PC-3 (cell line): Measurements from ENCODE around the gene CHTOP. TPM values are rescaled to one million over a fixed set of nuclear protein-coding genes. Genes with fewer than 3 reads are reported as not detected.
A peak's percentile ranks its signal among the peaks of the same experiment; 100 is the strongest.

Source experiments
- ATAC-seq: fragments of 200-7000 bp; cut with Tn5 transposase; 2 replicates; pipeline ENCODE4 v1.9.1; 2020; ENCODE audit warnings: mild to moderate bottlenecking, moderate library complexity
- BruUV-seq: library from RNA; stranded (reverse); fragments of 400-500 nt; replicated peaks from 2 replicates; lab custom pipeline; 2021; lab: Mats Ljungman, UMichigan
- CTCF ChIA-PET: fragments of 300-600 bp; sonication (Branson Sonifier 250); formaldehyde crosslinking; loops from one replicate; lab custom pipeline; 2022; ENCODE audit warnings: antibody characterized with exemption; lab: Charles Lee
- POLR2A ChIA-PET: fragments of 300-600 bp; sonication (Branson Sonifier 250); formaldehyde crosslinking; loops from one replicate; lab custom pipeline; 2022; ENCODE audit warnings: antibody characterized with exemption; ENCODE audit not compliant: unreplicated experiment; lab: Charles Lee
- DNase-seq: peaks from one replicate; pipeline ENCODE4 v3.0.0-alpha.2; 2015
- H2AFZ ChIP-seq: fragments of 300-600 bp; sonication (generic); 2 replicates; pipeline ENCODE4 v1.6.0; 2016; ENCODE audit warnings: antibody characterized with exemption, low read length
- H3F3A ChIP-seq: fragments of 300-600 bp; sonication (generic); one replicate; pipeline ENCODE4 v1.6.0; 2017; ENCODE audit warnings: antibody characterized with exemption, low read length, control low read depth, mild to moderate bottlenecking; ENCODE audit not compliant: unreplicated experiment
- H3K27ac ChIP-seq: fragments of 300-600 bp; sonication (generic); 2 replicates; pipeline ENCODE4 v1.5.1; 2016; ENCODE audit warnings: mild to moderate bottlenecking, low read length
- H3K27me3 ChIP-seq: fragments of 300-600 bp; sonication (generic); 2 replicates; pipeline ENCODE4 v1.6.1; 2016; ENCODE audit warnings: low read length, mixed read lengths
- H3K36me3 ChIP-seq: fragments of 300-600 bp; sonication (generic); 2 replicates; pipeline ENCODE4 v1.6.1; 2016; ENCODE audit warnings: low read depth, mixed run types, low read length, mixed read lengths
- H3K4me1 ChIP-seq: fragments of 300-600 bp; sonication (generic); 2 replicates; pipeline ENCODE4 v1.5.1; 2016; ENCODE audit warnings: low read length; ENCODE audit not compliant: insufficient read depth
- H3K4me2 ChIP-seq: fragments of 300-600 bp; sonication (generic); 2 replicates; pipeline ENCODE4 v1.6.0; 2016; ENCODE audit warnings: low read length
- H3K4me3 ChIP-seq: fragments of 300-600 bp; sonication (generic); 2 replicates; pipeline ENCODE4 v1.5.1; 2016; ENCODE audit warnings: mild to moderate bottlenecking, low read length, mixed read lengths
- H3K79me2 ChIP-seq: fragments of 300-600 bp; sonication (generic); 2 replicates; pipeline ENCODE4 v1.6.1; 2017; ENCODE audit warnings: low read length, mixed read lengths
- H3K9ac ChIP-seq: fragments of 300-600 bp; sonication (generic); 2 replicates; pipeline ENCODE4 v1.6.0; 2016; ENCODE audit warnings: mild to moderate bottlenecking, low read length
- H3K9me2 ChIP-seq: fragments of 300-600 bp; sonication (generic); replicated peaks from 2 replicates; pipeline ENCODE4 v1.6.1; 2016; ENCODE audit warnings: mixed run types, low read length, mixed read lengths
- H3K9me3 ChIP-seq: fragments of 300-600 bp; sonication (generic); 2 replicates; pipeline ENCODE4 v1.6.1; 2016; ENCODE audit warnings: low read length, mixed read lengths
- H4K20me1 ChIP-seq: fragments of 300-600 bp; sonication (generic); 2 replicates; pipeline ENCODE4 v1.6.1; 2016; ENCODE audit warnings: low read length, mixed read lengths
- EZH2 ChIP-seq: fragments of 300-600 bp; sonication (generic); IDR thresholded peaks from one replicate; pipeline ENCODE4 v1.6.1; 2017; ENCODE audit warnings: antibody characterized with exemption, mild to moderate bottlenecking, low read length; ENCODE audit not compliant: unreplicated experiment
- EZH2phosphoT487 ChIP-seq: fragments of 300-600 bp; sonication (generic); IDR thresholded peaks from 2 replicates; pipeline ENCODE4 v1.6.1; 2018; ENCODE audit warnings: mild to moderate bottlenecking, antibody characterized with exemption, low read length, borderline replicate concordance
- intact Hi-C: fragments of 100-400 bp; cut with micrococcal nuclease; formaldehyde crosslinking; loops from 2 replicates; pipeline ENCODE4 v1.9.0; 2023
- total RNA-seq: library from RNA; depleted of rRNA; stranded (reverse); fragments of >200 nt; gene quantifications from 2 replicates; pipeline ENCODE4 v1.2.3, GENCODE V29; 2014
- TF ChIP-seq, protein P1 (sequence below): fragments of 300-600 bp; sonication (generic); conservative IDR thresholded peaks from 2 replicates; pipeline ENCODE4 v1.5.1; 2017; ENCODE audit warnings: antibody characterized with exemption, low read depth, mild to moderate bottlenecking, low read length

The CHTOP gene
- total RNA-seq, 1 experiment from 2014 or later: 101 TPM

DNA sequence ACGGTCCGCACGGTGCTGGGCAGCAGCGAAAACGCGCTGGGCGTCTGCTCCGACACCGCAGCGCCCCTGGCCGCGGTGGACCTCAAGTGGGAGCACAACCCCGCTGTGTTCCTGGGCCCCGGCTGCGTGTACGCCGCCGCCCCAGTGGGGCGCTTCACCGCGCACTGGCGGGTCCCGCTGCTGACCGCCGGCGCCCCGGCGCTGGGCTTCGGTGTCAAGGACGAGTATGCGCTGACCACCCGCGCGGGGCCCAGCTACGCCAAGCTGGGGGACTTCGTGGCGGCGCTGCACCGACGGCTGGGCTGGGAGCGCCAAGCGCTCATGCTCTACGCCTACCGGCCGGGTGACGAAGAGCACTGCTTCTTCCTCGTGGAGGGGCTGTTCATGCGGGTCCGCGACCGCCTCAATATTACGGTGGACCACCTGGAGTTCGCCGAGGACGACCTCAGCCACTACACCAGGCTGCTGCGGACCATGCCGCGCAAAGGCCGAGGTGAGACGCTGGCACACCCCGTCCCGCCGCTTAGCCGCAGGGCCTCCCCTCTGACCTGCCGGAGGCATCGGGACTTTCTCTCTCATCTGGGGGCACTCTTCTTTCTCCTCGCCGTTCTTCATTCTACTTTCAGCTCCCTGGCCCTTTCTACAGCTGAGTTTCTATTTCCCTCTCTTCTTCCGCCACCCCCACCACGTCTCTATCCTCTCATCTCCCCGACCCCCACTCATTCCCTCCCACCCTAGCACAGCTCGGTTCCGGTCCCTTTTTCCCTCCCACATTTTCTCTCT is 45.7 kb downstream of the CHTOP start:
- BruUV-seq: no TSS peak
- peaks cover 16% of the 10 kb centered on the region for H3K27me3 ChIP-seq
- DNase-seq: no peak
- POLR2A ChIA-PET: no interaction called here
- no peaks in the 10 kb centered on the region for H3K9me3 ChIP-seq
- CTCF ChIA-PET: no interaction called here
- H3K4me3 ChIP-seq: peak overlapping the region; percentile 67
- intact Hi-C loops: loop anchor here (2.0 to 10.0 kb wide), 2 partner anchors 55 to 325 kb away; partner anchors contain the start of gene S100A9
- no peaks in the 10 kb centered on the region for H3F3A ChIP-seq
- no peaks in the 10 kb centered on the region for H3K79me2 ChIP-seq
- TF ChIP-seq EZH2 (no peak), EZH2phosphoT487 (no peak)
- TF ChIP-seq, protein P1, sequence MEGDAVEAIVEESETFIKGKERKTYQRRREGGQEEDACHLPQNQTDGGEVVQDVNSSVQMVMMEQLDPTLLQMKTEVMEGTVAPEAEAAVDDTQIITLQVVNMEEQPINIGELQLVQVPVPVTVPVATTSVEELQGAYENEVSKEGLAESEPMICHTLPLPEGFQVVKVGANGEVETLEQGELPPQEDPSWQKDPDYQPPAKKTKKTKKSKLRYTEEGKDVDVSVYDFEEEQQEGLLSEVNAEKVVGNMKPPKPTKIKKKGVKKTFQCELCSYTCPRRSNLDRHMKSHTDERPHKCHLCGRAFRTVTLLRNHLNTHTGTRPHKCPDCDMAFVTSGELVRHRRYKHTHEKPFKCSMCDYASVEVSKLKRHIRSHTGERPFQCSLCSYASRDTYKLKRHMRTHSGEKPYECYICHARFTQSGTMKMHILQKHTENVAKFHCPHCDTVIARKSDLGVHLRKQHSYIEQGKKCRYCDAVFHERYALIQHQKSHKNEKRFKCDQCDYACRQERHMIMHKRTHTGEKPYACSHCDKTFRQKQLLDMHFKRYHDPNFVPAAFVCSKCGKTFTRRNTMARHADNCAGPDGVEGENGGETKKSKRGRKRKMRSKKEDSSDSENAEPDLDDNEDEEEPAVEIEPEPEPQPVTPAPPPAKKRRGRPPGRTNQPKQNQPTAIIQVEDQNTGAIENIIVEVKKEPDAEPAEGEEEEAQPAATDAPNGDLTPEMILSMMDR: no peak
- H2AFZ ChIP-seq: peak overlapping the region; percentile 87
- no peaks in the 10 kb centered on the region for H4K20me1 ChIP-seq
- H3K4me1 ChIP-seq: peaks cover 12% of the 10 kb centered on the region
- peak; percentile 11 for ATAC-seq
- H3K27ac ChIP-seq: no peak overlapping the region
- no peak overlapping the region for H3K9ac ChIP-seq
- peak overlapping the region; percentile 95 for H3K4me2 ChIP-seq
- H3K36me3 ChIP-seq: no peaks in the 10 kb centered on the region
- no peaks in the 10 kb centered on the region for H3K9me2 ChIP-seq

- H3K4me1 ChIP-seq: peaks cover 12% of the 10 kb centered on the region
- intact Hi-C loops: no loop called here
- no peak for ATAC-seq
- no peak overlapping the region for H3K27ac ChIP-seq
- H3F3A ChIP-seq: no peaks in the 10 kb centered on the region
- H3K4me3 ChIP-seq: no peak overlapping the region
- no peaks in the 10 kb centered on the region for H3K36me3 ChIP-seq
- no TSS peak for BruUV-seq
- H3K9ac ChIP-seq: no peak overlapping the region
- ChIA-PET CTCF (no interaction called here), POLR2A (no interaction called here)
- no peaks in the 10 kb centered on the region for H4K20me1 ChIP-seq
- no peaks in the 10 kb centered on the region for H3K9me3 ChIP-seq
- no peaks in the 10 kb centered on the region for H3K9me2 ChIP-seq
- no peak overlapping the region for H2AFZ ChIP-seq
- no peak for DNase-seq
- no peaks in the 10 kb centered on the region for H3K79me2 ChIP-seq
- peaks cover 16% of the 10 kb centered on the region for H3K27me3 ChIP-seq
- TF ChIP-seq, protein P1: no peak
- no peak for TF ChIP-seq EZH2
- TF ChIP-seq EZH2phosphoT487: no peak
- H3K4me2 ChIP-seq: no peak overlapping the region
Observed at GRCh38 chr1:153680120-153680403, 46.2 kb downstream of the CHTOP start.

DNA sequence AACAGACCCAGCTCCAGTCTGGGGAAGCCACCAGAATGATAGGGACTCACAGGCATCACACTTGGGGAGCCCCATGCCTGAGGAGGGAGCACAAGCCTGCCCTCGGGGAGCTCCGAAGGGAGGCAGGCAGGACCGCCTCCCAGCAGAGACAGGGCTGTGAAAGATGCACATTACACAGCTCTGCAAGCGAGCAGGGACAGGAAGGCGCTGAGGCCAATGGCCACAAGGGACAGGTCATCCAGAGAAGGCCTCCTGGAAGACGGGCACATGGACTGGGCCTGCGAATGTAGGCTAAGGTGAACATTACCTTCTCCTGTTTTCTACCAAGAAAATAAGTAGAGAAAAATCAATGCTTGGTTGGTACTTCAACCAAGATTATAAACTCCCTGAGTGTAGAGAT is 48.9 kb downstream of the CHTOP start:
- H3K9me2 ChIP-seq: no peaks in the 10 kb centered on the region

More for the DNA sequence above, 48.9 kb downstream of the CHTOP start:
- BruUV-seq: no TSS peak
- Histone ChIP-seq H3K79me2 (no peaks in the 10 kb centered on the region), H3K4me2 (no peak overlapping the region), H3K36me3 (no peaks in the 10 kb centered on the region), H3K9me3 (no peaks in the 10 kb centered on the region), H3K27me3 (peaks cover 16% of the 10 kb centered on the region), H3K4me3 (no peak overlapping the region), H3F3A (no peaks in the 10 kb centered on the region), H4K20me1 (no peaks in the 10 kb centered on the region), H3K9ac (no peak overlapping the region), H2AFZ (no peak overlapping the region), H3K4me1 (peaks cover 12% of the 10 kb centered on the region), H3K27ac (no peak overlapping the region)
- TF ChIP-seq, protein P1: no peak
- TF ChIP-seq EZH2 (no peak), EZH2phosphoT487 (no peak)
- intact Hi-C loops: no loop called here
- ChIA-PET POLR2A (no interaction called here), CTCF (no interaction called here)
- DNase-seq: no peak
- no peak for ATAC-seq
